HG03097 (cell line): Measurements from ENCODE around the gene PLCL2.

Experiments used
- ATAC-seq: cut with Tn5 transposase; IDR thresholded peaks from one replicate; pipeline ENCODE4 v1.9.1; 2021; ENCODE audit not compliant: unreplicated experiment, low FRiP score

Gene PLCL2

DNA sequence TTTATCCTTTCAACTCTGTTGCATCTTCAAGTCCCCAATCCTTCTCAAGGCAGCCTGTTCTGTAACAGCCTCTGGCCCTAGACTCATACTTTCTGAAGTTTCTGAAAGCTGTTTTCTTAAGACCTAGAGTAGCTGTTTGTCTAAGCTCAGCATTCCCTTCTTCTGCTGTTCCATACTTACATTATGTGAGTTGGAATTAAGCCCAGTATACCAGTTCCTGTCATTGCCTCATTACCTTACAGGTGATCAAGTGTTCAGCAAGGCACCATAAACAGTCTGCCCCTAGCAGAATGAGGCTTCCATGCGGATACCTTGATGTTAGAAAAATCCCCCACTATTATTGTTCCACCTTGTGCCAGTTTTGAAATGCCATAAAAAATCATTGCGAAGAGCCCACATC is 180.6 kb downstream of the PLCL2 start:
- ATAC-seq, result no peak

DNA sequence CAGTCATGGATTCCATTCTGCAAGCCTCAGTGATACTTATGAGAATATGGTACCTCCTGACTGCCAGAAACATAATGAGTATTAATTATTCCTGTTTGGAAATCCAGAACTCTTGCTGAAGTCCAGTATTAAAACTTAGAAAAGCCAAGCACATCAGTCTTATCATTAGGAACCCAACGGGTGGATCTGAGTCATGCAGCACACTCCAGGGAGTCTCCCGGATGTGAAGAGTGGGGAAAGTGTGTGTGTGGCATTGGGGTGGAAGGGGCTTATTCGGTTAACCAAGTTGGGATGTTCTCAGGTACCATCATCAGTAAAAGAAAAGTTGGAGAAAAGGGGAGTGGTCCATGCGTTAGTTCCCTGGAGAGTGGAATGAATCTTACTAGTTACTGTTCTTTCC is 181.1 kb downstream of the PLCL2 start:
- ATAC-seq, result no peak

DNA sequence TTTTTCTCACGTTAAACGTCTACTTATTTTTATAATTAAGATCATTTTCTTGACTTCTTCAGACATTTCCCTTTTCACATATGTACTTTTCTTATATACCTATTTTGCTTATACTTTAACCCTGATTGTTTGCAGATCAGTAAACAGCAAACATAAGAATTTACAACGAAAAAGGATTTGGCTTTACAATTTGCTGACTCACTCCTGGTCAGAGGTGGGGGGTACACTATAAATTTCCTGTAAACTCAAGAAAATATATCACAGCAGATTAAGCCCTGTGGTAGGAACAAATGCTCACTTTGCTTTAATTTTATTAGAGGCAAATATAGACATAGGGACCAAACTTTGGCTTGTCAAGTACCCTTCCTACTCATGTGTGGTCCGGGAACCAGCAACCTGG is 185.0 kb downstream of the PLCL2 start:
- ATAC-seq, result no peak

DNA sequence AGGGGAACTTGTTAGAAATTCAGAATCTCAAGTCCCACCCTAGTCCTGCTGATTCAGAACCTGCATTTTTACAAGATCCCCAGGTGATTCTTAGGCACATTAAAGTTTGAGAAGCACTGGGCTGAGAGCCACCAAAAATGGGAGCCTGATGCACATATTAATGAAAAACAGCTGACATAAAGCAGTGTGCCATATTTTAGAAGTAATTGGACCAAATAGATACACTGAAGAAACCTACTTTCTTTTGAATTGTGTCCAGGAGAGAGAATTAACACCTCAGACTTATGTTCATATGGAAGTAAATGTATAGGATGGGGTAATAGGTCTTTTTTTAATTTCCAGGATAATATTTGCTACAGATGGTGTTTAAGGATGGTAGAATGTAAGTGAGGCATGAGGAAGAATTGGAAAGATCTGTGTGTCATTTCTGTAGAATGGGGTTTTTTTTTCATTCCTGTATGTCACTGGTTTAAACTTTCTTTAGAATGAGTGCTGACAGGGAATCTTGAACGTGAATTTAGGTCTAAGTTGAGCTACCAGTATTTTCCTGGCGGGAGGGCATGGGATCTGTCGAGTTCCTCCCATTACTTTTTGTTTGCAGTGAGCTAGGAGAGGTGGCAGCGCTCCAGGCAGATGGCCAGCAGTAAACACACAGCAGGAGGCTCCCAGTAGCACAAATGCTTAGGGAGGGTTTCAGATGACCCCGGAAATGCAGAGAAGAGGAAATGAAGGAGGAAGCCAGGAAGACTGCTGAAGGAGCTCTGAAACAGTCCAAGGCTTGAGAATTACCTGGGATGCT is 185.6 kb downstream of the PLCL2 start:
- no peak for ATAC-seq

DNA sequence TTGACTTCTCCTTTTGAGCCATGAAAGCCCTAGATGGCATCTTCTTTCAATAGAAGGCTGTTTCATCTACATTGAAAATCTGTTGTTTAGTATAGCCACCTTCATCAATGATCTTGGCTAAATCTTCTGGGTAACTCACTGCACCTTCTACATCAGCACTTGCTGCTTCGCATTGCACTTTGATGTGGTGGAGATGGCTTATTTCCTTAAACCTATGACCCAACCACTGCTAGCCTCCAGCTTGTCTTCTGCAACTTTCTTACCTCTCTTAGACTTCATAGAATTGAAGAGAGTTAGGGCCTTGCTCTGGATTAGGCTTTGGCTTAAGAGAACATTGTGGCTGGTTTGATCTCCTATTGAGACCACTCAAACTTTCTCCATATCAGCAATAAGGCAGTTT is 189.8 kb downstream of the PLCL2 start:
- no peak for ATAC-seq

DNA sequence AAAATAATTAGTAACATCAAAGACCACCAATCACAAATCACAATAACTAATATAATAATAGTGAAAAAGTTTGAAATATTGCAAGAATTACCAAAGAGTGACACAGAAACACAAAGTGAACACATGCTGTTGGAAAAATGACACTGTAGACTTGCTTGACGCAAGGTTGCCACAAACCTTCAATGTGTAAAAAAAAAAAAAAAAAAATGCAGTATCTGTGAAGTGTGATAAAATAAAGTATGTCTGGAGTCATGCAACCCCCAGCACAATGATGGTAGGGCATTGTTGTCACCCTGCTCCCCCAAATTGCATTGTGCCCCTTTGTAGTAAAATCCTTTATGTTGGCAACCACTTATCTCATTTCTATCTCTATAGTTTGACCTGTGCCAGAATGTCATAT is 190.6 kb downstream of the PLCL2 start:
- ATAC-seq, result no peak

DNA sequence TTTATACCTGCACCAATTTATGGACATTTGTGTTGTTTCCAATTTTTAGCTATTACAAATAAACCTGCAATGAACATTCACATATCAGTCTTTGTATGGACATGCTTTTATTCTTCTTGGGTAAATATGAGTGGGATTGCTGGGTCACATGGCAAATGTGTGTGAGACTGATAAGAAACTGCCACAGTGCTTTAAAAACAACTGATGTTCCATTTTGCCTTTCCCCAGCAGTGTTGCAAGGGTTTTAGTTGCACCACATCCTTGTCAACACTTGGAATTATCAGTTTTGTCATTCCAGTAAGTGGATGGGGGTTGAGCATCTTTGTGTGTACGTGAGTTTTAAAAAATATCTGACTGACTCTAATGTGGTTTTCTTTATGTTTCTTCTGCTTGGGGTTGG is 191.2 kb downstream of the PLCL2 start:
- no peak for ATAC-seq

DNA sequence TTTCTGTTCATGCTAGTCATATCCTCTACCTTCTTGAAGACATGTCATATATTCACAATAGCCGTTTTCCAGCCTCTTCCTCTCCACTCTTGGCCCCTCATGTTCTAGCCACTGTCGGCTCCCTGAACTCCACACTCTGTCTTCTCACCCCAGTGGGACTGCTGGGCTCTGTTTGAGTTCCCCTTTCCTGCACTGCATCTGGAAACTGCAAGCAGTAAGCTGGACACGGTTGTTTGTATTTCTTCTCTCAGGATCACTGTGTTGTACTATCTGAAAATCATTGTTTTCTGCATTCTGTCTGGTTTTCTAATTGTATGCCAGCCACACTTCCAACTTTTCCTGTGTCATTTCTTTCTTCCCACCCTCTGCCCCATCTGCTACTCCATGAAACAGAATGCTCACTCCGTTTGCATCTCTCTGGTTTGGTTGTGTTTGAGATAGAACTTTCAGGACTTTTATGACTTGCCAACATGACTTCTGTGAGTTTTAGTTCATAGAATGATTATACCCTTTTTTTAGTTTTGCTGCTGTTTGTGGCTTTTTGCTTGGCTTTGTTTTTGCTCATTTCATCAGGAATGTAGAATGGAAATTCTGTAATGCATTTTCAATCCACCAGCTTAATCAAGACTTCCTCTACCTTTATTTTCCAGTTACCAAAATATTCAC is 192.3 kb downstream of the PLCL2 start:
- no peak for ATAC-seq

DNA sequence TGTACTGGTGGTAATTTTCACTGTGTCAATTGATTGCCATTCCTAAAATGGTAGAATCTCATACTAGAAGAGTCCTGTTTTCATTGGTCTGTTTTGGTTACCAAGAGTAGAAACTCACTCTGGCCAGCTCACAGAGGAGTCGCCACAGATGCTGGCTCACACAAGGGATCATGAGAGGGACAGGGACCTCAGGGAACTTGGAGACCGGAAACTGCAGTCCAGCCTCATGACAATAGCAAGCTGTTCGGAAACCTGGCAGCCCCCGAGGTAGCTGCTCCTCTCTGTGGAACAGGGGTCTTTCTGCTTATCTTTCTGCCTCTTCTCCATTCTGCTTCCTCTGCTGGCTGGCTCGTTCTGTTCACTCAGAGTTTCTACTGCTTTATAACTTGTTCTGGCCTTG is 192.9 kb downstream of the PLCL2 start:
- ATAC-seq, result no peak

DNA sequence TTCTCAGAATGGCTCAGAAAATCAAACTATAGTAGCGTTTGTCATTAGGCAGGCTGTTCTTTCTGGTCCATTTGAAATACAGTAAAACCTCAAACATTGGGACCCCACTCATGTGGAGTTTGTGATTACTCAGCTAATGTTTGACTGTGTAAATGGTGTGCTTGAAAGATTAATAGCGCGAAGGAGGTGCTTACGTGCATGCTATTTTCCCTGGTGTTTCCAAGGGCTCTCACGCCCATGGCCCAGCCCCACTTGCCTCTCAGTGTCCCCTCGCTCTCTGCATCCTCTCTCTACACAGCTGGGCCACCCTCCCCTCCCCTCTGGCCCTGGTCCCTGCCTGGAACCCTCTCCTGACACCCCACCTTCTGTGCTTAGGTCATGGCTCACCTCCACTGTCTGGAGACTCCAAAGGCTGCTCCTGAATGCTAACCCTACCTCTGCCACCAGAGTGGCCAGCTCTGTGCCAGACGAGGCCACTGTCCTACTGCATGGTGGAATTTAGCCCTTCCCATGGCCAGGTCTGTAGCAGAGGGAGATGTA is 194.2 kb downstream of the PLCL2 start:
- ATAC-seq, result no peak

DNA sequence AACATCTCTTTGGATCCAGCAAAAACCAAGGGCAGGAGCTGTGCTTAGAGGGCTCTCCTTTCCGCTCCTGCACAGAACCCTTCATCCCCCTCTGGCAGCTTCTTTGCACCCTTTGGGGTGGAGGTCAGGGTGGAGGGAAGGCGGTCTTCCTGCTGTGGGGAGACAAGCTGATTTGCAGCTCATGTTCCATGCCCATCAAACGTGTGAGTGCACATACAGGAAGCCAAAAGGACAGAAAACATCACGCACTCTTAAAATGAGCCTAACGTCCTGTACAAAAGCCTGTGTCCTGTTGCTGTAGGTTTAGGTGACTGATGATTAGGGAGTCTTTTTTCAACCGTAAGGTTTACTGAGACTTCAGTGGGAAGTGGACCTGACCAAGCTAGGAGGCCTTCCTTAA is 195.2 kb downstream of the PLCL2 start:
- no peak for ATAC-seq

DNA sequence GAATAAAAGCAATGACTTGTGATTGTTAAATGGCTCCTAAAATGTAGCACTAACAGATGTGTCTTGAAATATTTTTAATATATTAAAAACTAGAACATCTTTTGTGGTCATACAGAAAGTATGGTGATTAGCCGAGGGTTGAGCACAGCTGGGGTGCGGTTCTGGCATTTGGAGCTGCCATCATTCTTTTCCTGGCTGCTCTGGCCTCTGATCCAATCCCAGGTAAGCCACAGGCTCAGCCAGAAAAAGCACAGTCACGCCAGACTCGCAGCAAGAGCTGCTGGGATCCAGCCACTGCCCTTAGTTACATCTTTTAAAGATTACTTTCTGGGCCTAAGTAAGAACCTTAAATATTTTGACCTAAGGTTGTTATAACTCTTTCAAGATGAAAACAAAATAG is 196.8 kb downstream of the PLCL2 start:
- no peak for ATAC-seq

DNA sequence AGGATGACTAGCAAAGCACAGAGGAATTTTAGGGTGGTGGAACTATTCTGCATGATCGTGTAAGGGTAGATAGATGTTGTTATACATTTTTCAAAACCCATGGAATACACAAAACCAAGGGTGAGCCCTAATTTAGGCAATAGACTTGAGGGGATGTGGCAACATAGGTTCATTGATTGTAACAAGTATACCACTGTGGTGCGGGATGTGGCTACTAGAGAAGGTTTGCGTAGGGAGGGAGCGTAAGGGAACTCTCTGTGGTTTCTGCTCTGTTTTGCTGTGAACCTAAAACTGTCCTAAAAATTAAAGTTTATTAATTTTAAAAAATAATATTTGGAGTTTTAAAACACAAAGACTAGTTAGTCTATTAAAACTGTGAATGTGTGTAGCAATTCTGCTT is 202.8 kb downstream of the PLCL2 start:
- ATAC-seq, result no peak

DNA sequence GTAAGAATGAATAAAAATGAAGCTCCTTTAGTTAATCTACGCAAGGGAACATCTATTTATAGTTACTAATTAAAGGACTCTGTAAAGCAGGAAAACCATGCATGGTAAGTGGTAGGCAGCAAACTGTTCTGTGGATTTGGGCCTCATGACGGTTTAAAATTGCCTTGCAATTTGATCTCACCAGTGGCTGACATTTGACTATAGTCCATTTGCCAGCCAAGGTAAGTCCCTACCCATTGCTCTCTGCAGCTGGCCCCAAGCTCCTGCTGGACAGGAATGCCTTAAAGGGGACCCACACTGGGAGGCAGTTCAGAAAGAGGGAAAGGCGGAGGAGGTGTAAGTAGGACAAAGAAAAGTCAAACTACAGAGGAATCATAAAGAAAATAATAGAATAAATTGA is 203.3 kb downstream of the PLCL2 start:
- ATAC-seq, result no peak

DNA sequence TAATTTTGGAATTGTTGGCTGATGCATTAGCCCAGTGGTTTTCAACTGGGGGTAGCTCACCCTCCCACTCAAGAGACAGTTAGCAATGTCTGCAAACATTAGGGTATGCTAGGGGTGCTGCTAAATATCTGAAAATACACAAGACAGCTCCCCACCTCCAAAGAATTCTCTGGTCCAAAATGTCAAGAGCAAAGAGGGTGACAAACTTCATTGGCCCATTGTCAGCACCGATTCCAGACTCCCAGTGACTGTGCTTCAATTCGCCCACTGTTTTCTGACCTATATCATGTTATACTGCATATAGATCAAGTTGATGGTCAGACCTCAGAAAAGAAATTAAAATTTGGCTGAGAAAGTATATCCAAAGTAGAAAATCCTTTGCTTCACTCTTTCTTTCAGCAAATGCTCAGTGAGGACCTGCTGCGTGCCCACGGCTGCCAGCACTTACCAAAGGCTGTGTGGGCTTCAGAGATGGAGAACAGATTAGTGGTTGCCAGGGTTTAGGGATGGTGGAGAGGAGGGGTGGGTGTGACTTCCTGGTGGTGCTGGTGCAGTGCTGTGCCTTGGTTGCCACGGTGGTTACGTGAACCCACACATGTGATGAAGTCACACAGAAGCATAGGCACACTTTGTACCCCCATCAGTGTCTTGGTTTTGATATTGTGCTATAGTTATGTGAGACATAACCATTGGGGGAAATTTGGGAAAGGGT is 204.0 kb downstream of the PLCL2 start:
- no peak for ATAC-seq

DNA sequence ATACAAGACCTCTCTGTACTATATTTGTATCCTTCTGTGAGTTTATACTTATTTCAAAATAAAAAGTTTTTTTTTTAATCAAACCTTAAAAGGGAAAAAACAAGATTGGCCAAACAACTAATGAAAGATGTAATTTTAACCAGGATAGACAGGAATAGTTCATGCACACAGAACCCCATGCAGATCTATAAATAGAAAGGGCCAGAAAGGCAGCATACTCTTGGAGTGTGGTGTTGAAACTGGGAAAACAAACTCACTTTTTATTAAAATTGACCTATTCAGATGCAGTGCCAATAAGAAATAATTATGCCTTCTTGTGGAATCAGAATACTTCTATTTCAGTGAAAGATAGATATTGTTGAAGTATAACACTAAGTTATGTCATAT is 204.6 kb downstream of the PLCL2 start:
- ATAC-seq, result no peak

DNA sequence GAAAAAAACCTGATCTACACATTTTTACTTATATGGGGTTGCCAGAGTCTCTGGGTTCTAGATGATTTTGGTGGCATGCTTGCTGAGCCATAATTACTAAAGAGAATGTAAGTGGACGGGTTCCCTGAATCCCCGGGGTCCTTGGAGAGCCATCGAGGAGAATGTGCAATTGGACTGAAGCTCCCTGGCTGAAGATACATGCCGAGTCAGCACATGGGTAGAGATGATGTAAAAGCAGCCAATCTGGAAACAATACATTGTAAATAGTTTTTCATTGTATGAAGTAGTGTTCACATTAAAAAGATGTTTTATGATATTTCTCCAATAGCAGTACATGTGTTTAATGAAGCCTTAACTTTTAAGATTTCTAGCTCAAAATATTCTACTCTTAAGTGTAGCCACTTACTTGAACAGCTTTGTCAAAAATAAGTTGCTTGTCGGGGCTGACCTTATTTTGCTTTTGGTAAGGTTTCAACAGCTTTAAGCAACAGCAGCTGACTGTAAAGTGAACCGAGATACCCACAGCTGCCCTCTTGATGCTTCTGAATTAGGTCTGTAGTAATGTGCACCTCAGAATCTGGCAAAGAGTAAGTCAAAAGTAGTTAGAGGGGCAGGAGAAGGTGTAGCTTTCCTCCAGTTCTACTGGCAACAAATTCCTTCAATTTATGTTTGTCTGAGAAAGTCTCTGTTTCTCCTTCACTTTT is 205.7 kb downstream of the PLCL2 start:
- no peak for ATAC-seq

DNA sequence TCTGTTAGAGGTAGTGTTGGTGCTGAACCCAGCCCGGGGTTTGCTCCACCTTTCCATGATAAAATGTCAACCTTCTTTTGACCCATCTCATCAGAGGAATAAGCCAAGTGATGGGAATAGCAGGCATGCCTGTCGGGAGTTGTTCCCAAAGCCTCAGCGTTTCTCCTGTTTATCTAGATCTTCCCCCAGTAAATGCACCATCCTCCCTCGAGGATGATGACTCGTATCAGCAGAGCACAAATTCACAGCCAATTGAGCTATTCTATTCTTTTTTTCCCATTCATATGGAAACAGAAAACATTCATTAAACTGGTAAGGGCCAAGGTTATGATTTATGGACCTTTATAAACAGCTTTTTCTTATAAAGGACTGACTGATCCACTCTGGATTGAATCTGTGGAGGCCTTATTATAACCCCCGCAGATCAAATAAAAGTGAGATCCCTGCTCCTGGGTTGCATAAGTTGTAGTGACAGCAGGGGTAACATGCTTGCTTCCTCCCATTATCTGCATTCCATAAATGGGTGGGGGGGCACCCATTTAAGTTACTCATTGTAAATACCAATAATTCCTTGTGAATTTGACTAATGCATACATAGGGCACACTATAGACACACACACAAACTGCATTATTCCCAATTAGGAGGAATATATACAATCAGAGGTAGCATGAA is 207.3 kb downstream of the PLCL2 start:
- ATAC-seq, result no peak

DNA sequence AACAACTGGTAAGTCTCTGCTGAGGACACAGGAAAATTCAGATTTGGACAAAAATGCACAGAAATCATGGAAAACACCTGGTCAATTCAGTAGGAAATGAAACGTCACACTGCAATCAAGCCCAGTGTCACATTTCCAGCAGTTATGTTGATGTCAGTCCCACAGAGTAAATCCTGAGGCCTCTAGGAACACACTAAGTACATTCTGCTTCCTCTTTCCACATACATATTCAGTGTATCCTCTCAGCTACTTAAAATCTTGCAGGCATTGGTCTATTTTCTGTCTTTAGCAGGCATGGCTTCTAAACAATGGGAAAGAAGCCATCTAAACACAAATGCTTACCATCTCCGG is 207.8 kb downstream of the PLCL2 start:
- ATAC-seq, result no peak

DNA sequence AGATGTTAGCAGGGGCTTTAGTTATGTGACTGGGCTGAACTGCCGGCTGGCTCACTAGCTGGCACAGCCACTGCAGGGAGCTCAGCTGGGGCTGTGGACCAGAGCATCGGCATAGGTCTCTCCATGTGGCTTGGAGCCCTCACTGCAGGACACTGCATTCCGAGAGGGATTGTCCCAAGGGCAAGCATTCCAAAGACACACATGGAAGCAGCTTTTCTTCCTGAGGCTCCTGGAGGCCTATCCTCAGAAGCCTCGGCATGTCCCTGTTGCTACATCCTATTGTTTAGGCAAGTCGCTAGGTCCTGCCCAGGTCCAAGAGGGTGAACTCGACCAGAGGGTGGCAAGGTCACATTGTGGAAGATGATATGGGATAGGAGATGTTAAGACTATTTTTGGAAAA is 209.8 kb downstream of the PLCL2 start:
- no peak for ATAC-seq

DNA sequence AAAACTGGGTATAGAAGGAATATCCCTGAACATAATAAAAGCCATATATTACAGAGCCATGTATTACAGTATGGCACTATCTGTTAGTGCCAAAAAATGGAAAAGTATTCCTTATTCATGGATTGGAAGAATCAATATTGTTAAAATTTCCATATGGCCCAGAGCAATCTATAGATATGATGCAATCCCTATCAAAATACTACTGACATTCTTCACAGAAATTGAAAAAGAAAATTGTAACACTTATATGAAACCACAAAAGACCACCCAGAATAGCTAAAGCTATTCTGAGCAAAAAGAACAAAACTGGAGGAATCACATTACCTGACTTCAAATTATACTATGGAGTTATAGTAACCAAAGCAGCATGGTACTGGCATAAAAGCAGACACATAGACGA is 218.8 kb downstream of the PLCL2 start:
- ATAC-seq, result no peak
